ENCODE measurements around the gene N4BP2L1.

N4BP2L1 gene

GRCh38 chr13:32430018-32430747 lies 2.3 kb upstream of the N4BP2L1 start:
- DNase-seq, result no peak

- DNase-seq, result no peak
Measured at GRCh38 chr13:32429433-32429909, 1.5 kb upstream of the N4BP2L1 start.

- peak; percentile 86 to 95 (median 90) for DNase-seq
Measured at GRCh38 chr13:32428581-32429432, 877 bp upstream of the N4BP2L1 start.

- peak; percentile 62 to 78 (median 66) for DNase-seq
Measured at GRCh38 chr13:32426990-32427851, 709 bp downstream of the N4BP2L1 start.

- peak; percentile 72 to 90 (median 85) for DNase-seq
Measured at GRCh38 chr13:32426191-32426989, 1.5 kb downstream of the N4BP2L1 start.

GRCh38 chr13:32425158-32425557 lies 2.8 kb downstream of the N4BP2L1 start:
- no peak for DNase-seq

- DNase-seq, result peak in 1 of 3 donors; percentile 24
Measured at GRCh38 chr13:32423592-32423991, 4.3 kb downstream of the N4BP2L1 start.

- DNase-seq, result no peak
Measured at GRCh38 chr13:32419862-32420261, 8.1 kb downstream of the N4BP2L1 start.

- DNase-seq, result no peak
Measured at GRCh38 chr13:32417995-32418394, 9.9 kb downstream of the N4BP2L1 start.

- DNase-seq, result peak in 1 of 3 donors; percentile 48
Measured at GRCh38 chr13:32415019-32415418, 12.9 kb downstream of the N4BP2L1 start.

GRCh38 chr13:32414580-32414979 lies 13.3 kb downstream of the N4BP2L1 start:
- DNase-seq, result no peak

GRCh38 chr13:32413284-32413683 lies 14.6 kb downstream of the N4BP2L1 start:
- no peak for DNase-seq

GRCh38 chr13:32409561-32410421 lies 18.1 kb downstream of the N4BP2L1 start:
- no peak for DNase-seq

GRCh38 chr13:32409001-32409313 lies 19.0 kb downstream of the N4BP2L1 start:
- no peak for DNase-seq

- no peak for DNase-seq
Measured at GRCh38 chr13:32408296-32409000, 19.5 kb downstream of the N4BP2L1 start.

GRCh38 chr13:32407854-32408253 lies 20.1 kb downstream of the N4BP2L1 start:
- DNase-seq, result no peak

GRCh38 chr13:32403108-32403507 lies 24.8 kb downstream of the N4BP2L1 start:
- no peak for DNase-seq

- DNase-seq, result no peak
Measured at GRCh38 chr13:32391101-32391619, 36.8 kb downstream of the N4BP2L1 start.

GRCh38 chr13:32390484-32390883 lies 37.4 kb downstream of the N4BP2L1 start:
- no peak for DNase-seq

- no peak for DNase-seq
Measured at GRCh38 chr13:32390048-32390447, 37.9 kb downstream of the N4BP2L1 start.

Data from suppressor macrophage treated with lipopolysaccharide for 1 hour (primary cell).